B cell (primary cell): ENCODE measurements around the gene EIF3A. TPM values are rescaled to one million over a fixed set of nuclear protein-coding genes. Genes with fewer than 3 reads are reported as not detected.

Source experiments
- ATAC-seq: fragments of 200-7000 bp; cut with Tn5 transposase; one replicate; pipeline ENCODE4 v1.10.0; 2021; ENCODE audit warnings: low read depth, mild to moderate bottlenecking, moderate number of reproducible peaks, moderate library complexity
- CTCF ChIA-PET: fragments of 350-600 bp; sonication (Branson Sonifier 250); formaldehyde crosslinking; loops from one replicate; lab custom pipeline; 2021; ENCODE audit warnings: antibody characterized with exemption, inconsistent platforms; lab: Charles Lee
- POLR2A ChIA-PET: fragments of 350-600 bp; sonication (Branson Sonifier 250); formaldehyde crosslinking; loops from one replicate; lab custom pipeline; 2021; ENCODE audit warnings: antibody characterized with exemption; lab: Charles Lee
- DNase-seq: peaks from one replicate; pipeline ENCODE4 v3.0.0; 2013
- H2AFZ ChIP-seq: 2 replicates; pipeline ENCODE4 v1.6.1; 2012; ENCODE audit warnings: mild to moderate bottlenecking, low read depth, low read length; ENCODE audit not compliant: insufficient read depth, poor library complexity, severe bottlenecking
- H3K27ac ChIP-seq, 2 donors: 1 replicate in 1 of 2; 2 replicates in 1 of 2; pipeline ENCODE4 v1.5.1; 2012 to 2013; ENCODE audit warnings: low read length in 2 of 2, mild to moderate bottlenecking in 2 of 2, moderate library complexity in 1 of 2
- H3K27me3 ChIP-seq, 4 experiments: fragments of 200-600 bp in 1 of 4; sonication (generic) in 1 of 4; replicated peaks in 1 of 4; 1 replicate in 2 of 4; 2 replicates in 2 of 4; pipeline versions ENCODE4 v1.6.1 to v1.7.0; 2013 to 2016; ENCODE audit warnings: low read length in 3 of 4, mild to moderate bottlenecking in 2 of 4, mixed read lengths in 1 of 4, moderate library complexity in 1 of 4; ENCODE audit not compliant: insufficient read depth in 4 of 4, control insufficient read depth in 3 of 4; ENCODE audit errors: control extremely low read depth in 1 of 4
- H3K36me3 ChIP-seq, 2 experiments: replicated peaks in 1 of 2; 1 replicate in 1 of 2; 2 replicates in 1 of 2; pipeline versions ENCODE4 v1.6.1 to v1.7.1; 2013; ENCODE audit warnings: low read length in 1 of 2; ENCODE audit not compliant: insufficient read depth in 2 of 2, control insufficient read depth in 1 of 2; ENCODE audit errors: control extremely low read depth in 1 of 2, extremely low read depth in 1 of 2
- H3K4me1 ChIP-seq, 2 donors: fragments of 200-600 bp in 1 of 2; sonication (generic) in 1 of 2; 1 replicate in 1 of 2; 2 replicates in 1 of 2; pipeline versions ENCODE4 v1.5.1 to v1.6.1; 2013 to 2017; ENCODE audit warnings: low read length in 2 of 2; ENCODE audit not compliant: control insufficient read depth in 2 of 2, insufficient read depth in 2 of 2
- H3K4me2 ChIP-seq: replicated peaks from 2 replicates; pipeline ENCODE3; 2012; ENCODE audit warnings: mild to moderate bottlenecking, low read depth, low read length; ENCODE audit not compliant: poor library complexity, severe bottlenecking
- H3K4me3 ChIP-seq, 5 experiments: fragments of 200-600 bp in 1 of 5; sonication (generic) in 1 of 5; 1 replicate in 3 of 5; 2 replicates in 2 of 5; pipeline versions ENCODE4 v1.5.1 to v1.7.0; 2011 to 2016; ENCODE audit warnings: low read length in 4 of 5, mild to moderate bottlenecking in 4 of 5, low read depth in 2 of 5, control low read depth in 1 of 5, moderate library complexity in 1 of 5; ENCODE audit not compliant: insufficient read depth in 1 of 5; ENCODE audit errors: control extremely low read depth in 1 of 5, extremely low read depth in 1 of 5
- H3K79me2 ChIP-seq: fragments of 200-600 bp; sonication (generic); one replicate; pipeline ENCODE4 v1.6.0; 2016; ENCODE audit warnings: low read length; ENCODE audit not compliant: control insufficient read depth, insufficient read depth
- H3K9ac ChIP-seq: fragments of 200-600 bp; sonication (generic); 2 replicates; pipeline ENCODE4 v1.6.1; 2017; ENCODE audit warnings: mild to moderate bottlenecking, low read length, moderate library complexity
- H3K9me3 ChIP-seq, 3 donors: one replicate each; pipeline versions ENCODE4 v1.6.1 to v1.7.1; 2013; ENCODE audit warnings: low read length in 2 of 3; ENCODE audit not compliant: control insufficient read depth in 2 of 3, insufficient read depth in 1 of 3; ENCODE audit errors: control extremely low read depth in 1 of 3
- H4K20me1 ChIP-seq: 2 replicates; pipeline ENCODE4 v1.6.0; 2012; ENCODE audit warnings: mild to moderate bottlenecking, low read length; ENCODE audit not compliant: insufficient read depth, control insufficient read depth, poor library complexity, severe bottlenecking
- H3K27ac Mint-ChIP-seq: one replicate; pipeline ENCODE4 v1.8.0; 2021; ENCODE audit warnings: mixed read lengths
- H3K27me3 Mint-ChIP-seq: one replicate; pipeline ENCODE4 v1.8.0; 2021; ENCODE audit warnings: mixed read lengths
- H3K4me1 Mint-ChIP-seq: one replicate; pipeline ENCODE4 v1.8.0; 2021; ENCODE audit warnings: mixed read lengths
- H3K4me3 Mint-ChIP-seq: one replicate; pipeline ENCODE4 v1.8.0; 2021; ENCODE audit warnings: mixed read lengths
- H3K9me3 Mint-ChIP-seq: one replicate; pipeline ENCODE4 v1.8.0; 2022; ENCODE audit warnings: mixed read lengths; ENCODE audit not compliant: insufficient read depth
- CTCF ChIP-seq: fragments of 200-600 bp; IDR thresholded peaks from one replicate; pipeline ENCODE4 v1.8.0; 2022; ENCODE audit warnings: antibody characterized with exemption, mild to moderate bottlenecking
- EZH2 ChIP-seq: IDR thresholded peaks from 2 replicates; pipeline ENCODE4 v1.6.1; 2012; ENCODE audit warnings: borderline replicate concordance, low read depth, mild to moderate bottlenecking, moderate library complexity, low read length; ENCODE audit not compliant: insufficient read depth, poor library complexity, severe bottlenecking
- WGBS: methylation state at CpG from one replicate; pipeline ENCODE4 v1.1.5; 2013; ENCODE audit warnings: missing lambda C conversion rate; ENCODE audit not compliant: insufficient coverage; 5-methylcytosine and 5-hydroxymethylcytosine counted together
- intact Hi-C: fragments of 100-400 bp; cut with micrococcal nuclease; formaldehyde crosslinking; loops from one replicate; pipeline ENCODE4 v1.10.0; 2022
- polyA plus RNA-seq: library from polyadenylated mRNA; depleted of rRNA; stranded (reverse); fragments of >200 nt; gene quantifications from 2 replicates; pipeline ENCODE4 v1.2.3, GENCODE V29; 2012
- total RNA-seq, 2 donors: library from RNA; stranded (reverse); fragments of 120-200 nt in 1 of 2; gene quantifications; 1 replicate in 1 of 2; 2 replicates in 1 of 2; pipeline versions ENCODE4 v1.2.3 to v1.2.4, GENCODE V29; 2013 to 2022

EIF3A gene
- total and polyA plus RNA-seq, 2 donors (not counting 1 experiment from before 2014, with no cell fraction given): 8.8 to 94.5 TPM

DNA sequence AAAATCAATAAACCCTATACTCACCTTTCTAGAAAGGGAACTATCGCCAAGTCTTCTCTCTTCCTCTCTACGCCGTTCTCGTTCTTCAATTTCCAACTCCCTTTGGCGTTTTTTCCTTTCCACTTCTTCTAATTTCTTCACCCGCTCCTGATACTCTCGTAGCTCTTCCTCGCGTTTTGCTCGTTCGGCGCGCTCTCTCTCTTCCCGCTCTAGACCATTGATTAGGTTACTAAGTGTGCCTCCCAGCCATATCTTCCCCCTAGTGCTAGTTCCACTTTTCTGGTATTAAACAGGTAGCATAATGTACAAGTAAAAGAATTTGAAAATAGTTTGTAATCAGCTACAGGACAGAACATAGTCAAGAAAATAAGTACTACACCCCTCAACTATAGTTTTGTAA, 30.8 kb downstream of the EIF3A start:
- Histone ChIP-seq H3K27ac (no peak overlapping the region), H3K4me1 (peaks cover 6 to 8% of the 10 kb centered on the region in 2 donors), H2AFZ (no peak overlapping the region), H3K4me2 (no peak overlapping the region), H3K27me3 (no peaks in the 10 kb centered on the region), H4K20me1 (peaks cover 81% of the 10 kb centered on the region), H3K4me3 (no peak overlapping the region), H3K9ac (no peak overlapping the region), H3K79me2 (peaks cover 60% of the 10 kb centered on the region), H3K9me3 (no peaks in the 10 kb centered on the region), H3K36me3 (peaks cover 18 to 88% of the 10 kb centered on the region in 2 experiments)
- CTCF ChIA-PET: interaction anchor here (0.7 kb wide), 1 partner anchor 495 kb away, joined by 3 read pairs; no protein-coding TSS in a partner anchor
- no peak for DNase-seq
- peaks cover 14% of the 10 kb centered on the region for H3K4me1 Mint-ChIP-seq
- intact Hi-C loops: no loop called here
- no peak for ATAC-seq
- H3K27ac Mint-ChIP-seq: no peak overlapping the region
- H3K9me3 Mint-ChIP-seq: no peaks in the 10 kb centered on the region
- POLR2A ChIA-PET: interaction anchor here (0.7 kb wide), 1 partner anchor 18 kb away, joined by 8 read pairs; no protein-coding TSS in a partner anchor
- 96% methylated on average over 4 of the region's 14 CpGs for WGBS
- TF ChIP-seq EZH2: no peak
- no peak for TF ChIP-seq CTCF
- no peak overlapping the region for H3K4me3 Mint-ChIP-seq
- no peaks in the 10 kb centered on the region for H3K27me3 Mint-ChIP-seq

- Histone ChIP-seq H3K27ac (no peak overlapping the region), H3K27me3 (no peaks in the 10 kb centered on the region), H3K9me3 (no peaks in the 10 kb centered on the region), H3K79me2 (peaks cover 59% of the 10 kb centered on the region), H3K4me3 (no peak overlapping the region), H3K36me3 (peaks cover 18 to 85% of the 10 kb centered on the region in 2 experiments), H3K4me2 (no peak overlapping the region), H4K20me1 (peaks cover 84% of the 10 kb centered on the region), H3K9ac (no peak overlapping the region), H3K4me1 (peaks cover 6 to 8% of the 10 kb centered on the region in 2 donors), H2AFZ (no peak overlapping the region)
- Mint-ChIP-seq H3K4me3 (no peak overlapping the region), H3K4me1 (peaks cover 14% of the 10 kb centered on the region), H3K9me3 (no peaks in the 10 kb centered on the region), H3K27me3 (no peaks in the 10 kb centered on the region), H3K27ac (no peak overlapping the region)
- TF ChIP-seq CTCF: no peak
- no peak for TF ChIP-seq EZH2
- CTCF ChIA-PET: interaction anchor here (0.7 kb wide), 1 partner anchor 496 kb away, joined by 3 read pairs; no protein-coding TSS in a partner anchor
- WGBS: 60% methylated on average over 3 of the region's 5 CpGs
- intact Hi-C loops: no loop called here
- ATAC-seq: no peak
- no peak for DNase-seq
- POLR2A ChIA-PET: interaction anchor here (0.7 kb wide), 1 partner anchor 17 kb away, joined by 8 read pairs; no protein-coding TSS in a partner anchor
Measured at GRCh38 chr10:119049361-119049760, 31.3 kb downstream of the EIF3A start.
